ENCODE data around the gene MVB12B. TPM values are rescaled to one million over a fixed set of nuclear protein-coding genes. Genes with fewer than 3 reads are reported as not detected.

Gene MVB12B
- total and polyA plus RNA-seq, 2 of the 4 experiments (the other 2 are of a cell fraction) = 2.0 to 4.0 TPM

GRCh38 chr9:126360073-126360472, 33.4 kb downstream of the MVB12B start:
- Histone ChIP-seq H3K14ac (replicated peaks; ENCODE audit: low read depth, low read length) (no peak overlapping the region), H4K20me1 (ENCODE audit: insufficient read depth, low read length) (no peaks in the 10 kb centered on the region; the same call in 1 of the 2 replicates), H2AK9ac (replicated peaks; ENCODE audit: low read depth, low read length, poor library complexity) (no peak overlapping the region), H3K18ac (ENCODE audit: low read depth, low read length) (no peak overlapping the region), H4K5ac (ENCODE audit: low read depth, low read length) (no peak overlapping the region), H3K27me3 (ENCODE audit: control insufficient read depth, insufficient read depth, low read length) (no peaks in the 10 kb centered on the region), H2AK5ac (ENCODE audit: low read depth, low read length) (no peak overlapping the region), H3K4ac (ENCODE audit: low read depth, low read length) (no peak overlapping the region), H2BK20ac (ENCODE audit: low read depth, low read length) (no peak overlapping the region), H3K27ac (ENCODE audit: insufficient read depth, low read length) (no peak overlapping the region), H4K91ac (ENCODE audit: insufficient read depth, low read depth, low read length) (no peak overlapping the region), H2BK15ac (ENCODE audit: low read depth, low read length) (no peak overlapping the region), H2BK5ac (ENCODE audit: low read depth, low read length, poor library complexity, severe bottlenecking) (no peak overlapping the region), H3K4me2 (ENCODE audit: low read depth, low read length) (no peak overlapping the region), H4K8ac (ENCODE audit: low read depth in 2 of 2, low read length in 2 of 2) (no peak overlapping the region), H3K79me1 (ENCODE audit: low read depth in 1 of 2, low read length in 2 of 2) (peaks cover 4 to 12% of the 10 kb centered on the region in 2 experiments; a peak in 3 of 4 replicates), H3K36me3 (ENCODE audit: control insufficient read depth, insufficient read depth, low read length) (no peaks in the 10 kb centered on the region), H3K56ac (ENCODE audit: extremely low read depth, insufficient read depth, low read length) (no peak overlapping the region), H3K4me3 (ENCODE audit: insufficient read depth, low read depth, low read length) (no peak overlapping the region), H2BK120ac (ENCODE audit: low read depth, low read length) (no peak overlapping the region), H3K4me1 (ENCODE audit: control insufficient read depth, insufficient read depth, low read length) (0 out of 2 replicates have a peak, but pooled peaks cover 3% of the 10 kb centered on the region), H3K9ac (ENCODE audit: low read depth, low read length) (no peak overlapping the region), H3K23ac (ENCODE audit: low read depth, low read length) (no peak overlapping the region), H3K9me3 (ENCODE audit: control insufficient read depth, insufficient read depth, low read length) (peaks cover 4% of the 10 kb centered on the region), H2AFZ (replicated peaks; ENCODE audit: low read length, poor library complexity) (no peak overlapping the region), H3K9me1 (ENCODE audit: insufficient read depth, low read length) (peaks cover 3% of the 10 kb centered on the region)
- WGBS, 2 experiments (ENCODE audit: extremely low coverage in 2 of 2, insufficient read length in 1 of 2) = no CpG with 5 or more reads among the region's 1 CpG
- intact Hi-C loops (cut with micrococcal nuclease) (no loop called here), dilution Hi-C loops (cut with HindIII; ENCODE audit: low sequenced_read_pairs, unreplicated experiment) (no loop called here), in situ Hi-C loops (cut with MboI; ENCODE audit: low sequenced_read_pairs) (no loop called here)
- no peak for TF ChIP-seq RAD21 (IDR thresholded peaks at IDR 0.05; ENCODE audit: low read length)
- TF ChIP-seq CTCF (conservative IDR thresholded peaks at IDR 0.05; ENCODE audit: low read depth, low read length) = no peak
- no peak for TF ChIP-seq SMC3 (IDR thresholded peaks at IDR 0.05; ENCODE audit: low read depth, low read length)
- no peak for TF ChIP-seq CEBPB (IDR thresholded peaks at IDR 0.05; ENCODE audit: low read depth, low read length)
- no peak for TF ChIP-seq POLR2A (IDR thresholded peaks at IDR 0.05; ENCODE audit: low read depth, low read length)
- POLR2A ChIA-PET (ENCODE audit: unreplicated experiment) = no interaction called here
- BruUV-seq (replicated peaks) = no TSS peak
- ATAC-seq (ENCODE audit: low read depth) = no peak
- CTCF ChIA-PET = no interaction called here
- DNase-seq = no peak
